Muscle layer of duodenum (tissue), 2 donors: ENCODE measurements around the gene SLC50A1.

Experiments
- H3K27ac ChIP-seq: one replicate; pipeline ENCODE4 v1.7.0; 2013; ENCODE audit warnings: mild to moderate bottlenecking, low read length
- H3K27me3 ChIP-seq: one replicate; pipeline ENCODE4 v1.7.0; 2013; ENCODE audit warnings: low read depth, mild to moderate bottlenecking, control low read depth, low read length
- H3K36me3 ChIP-seq, 2 donors: one replicate each; pipeline ENCODE4 v1.7.0; 2013; ENCODE audit warnings: low read length in 2 of 2, control low read depth in 1 of 2, mild to moderate bottlenecking in 1 of 2; ENCODE audit not compliant: insufficient read depth in 2 of 2, control insufficient read depth in 1 of 2
- H3K4me1 ChIP-seq, 2 donors: one replicate each; pipeline ENCODE4 v1.7.0; 2013; ENCODE audit warnings: low read length in 2 of 2, mild to moderate bottlenecking in 2 of 2, control low read depth in 1 of 2, moderate library complexity in 1 of 2; ENCODE audit not compliant: insufficient read depth in 2 of 2, control insufficient read depth in 1 of 2
- H3K4me3 ChIP-seq, 2 donors: one replicate each; pipeline ENCODE4 v1.7.0; 2013; ENCODE audit warnings: low read length in 2 of 2, low read depth in 1 of 2, mild to moderate bottlenecking in 1 of 2
- H3K9me3 ChIP-seq, 2 donors: one replicate each; pipeline ENCODE4 v1.7.0; 2013; ENCODE audit warnings: low read length in 2 of 2, control low read depth in 1 of 2, mild to moderate bottlenecking in 1 of 2; ENCODE audit not compliant: control insufficient read depth in 1 of 2
- donor health status: healthy.

SLC50A1 gene

GRCh38 chr1:155174324-155175280, 39.0 kb downstream of the SLC50A1 start:
- Histone ChIP-seq H3K36me3 (peaks cover 7 to 15% of the 10 kb centered on the region in 2 donors), H3K9me3 (no peaks in the 10 kb centered on the region), H3K27me3 (peaks cover 11% of the 10 kb centered on the region), H3K4me3 (peak overlapping the region in 1 of 2 donors; percentile 77), H3K27ac (no peak overlapping the region), H3K4me1 (peaks cover 0 to 26% of the 10 kb centered on the region in 2 donors)

GRCh38 chr1:155175281-155175926, 39.8 kb downstream of the SLC50A1 start:
- Histone ChIP-seq H3K27ac (no peak overlapping the region), H3K27me3 (peaks cover 11% of the 10 kb centered on the region), H3K36me3 (peaks cover 2 to 8% of the 10 kb centered on the region in 2 donors), H3K4me3 (no peak overlapping the region), H3K9me3 (no peaks in the 10 kb centered on the region), H3K4me1 (peaks cover 0 to 26% of the 10 kb centered on the region in 2 donors)

GRCh38 chr1:155175927-155176371, 40.3 kb downstream of the SLC50A1 start:
- peaks cover 0 to 26% of the 10 kb centered on the region in 2 donors for H3K4me1 ChIP-seq
- peaks cover 11% of the 10 kb centered on the region for H3K27me3 ChIP-seq
- no peak overlapping the region for H3K27ac ChIP-seq
- no peaks in the 10 kb centered on the region for H3K9me3 ChIP-seq
- no peak overlapping the region for H3K4me3 ChIP-seq
- peaks cover 0 to 3% of the 10 kb centered on the region in 2 donors for H3K36me3 ChIP-seq

- H3K27ac ChIP-seq: no peak overlapping the region
- H3K9me3 ChIP-seq: no peaks in the 10 kb centered on the region
- H3K4me3 ChIP-seq: no peak overlapping the region
- no peaks in the 10 kb centered on the region for H3K36me3 ChIP-seq
- H3K27me3 ChIP-seq: peaks cover 11% of the 10 kb centered on the region
- peaks cover 0 to 25% of the 10 kb centered on the region in 2 donors for H3K4me1 ChIP-seq
These were observed 41.0 kb downstream of the SLC50A1 start for GRCh38 chr1:155176544-155177071.

- H3K4me1 ChIP-seq: peaks cover 0 to 18% of the 10 kb centered on the region in 2 donors
- H3K27me3 ChIP-seq: peaks cover 11% of the 10 kb centered on the region
- H3K4me3 ChIP-seq: no peak overlapping the region
- H3K36me3 ChIP-seq: no peaks in the 10 kb centered on the region
- no peaks in the 10 kb centered on the region for H3K9me3 ChIP-seq
- no peak overlapping the region for H3K27ac ChIP-seq
These were observed 41.7 kb downstream of the SLC50A1 start for GRCh38 chr1:155177192-155177917.

- no peak overlapping the region for H3K4me3 ChIP-seq
- H3K4me1 ChIP-seq: peaks cover 0 to 14% of the 10 kb centered on the region in 2 donors
- no peaks in the 10 kb centered on the region for H3K36me3 ChIP-seq
- H3K27me3 ChIP-seq: peaks cover 11% of the 10 kb centered on the region
- H3K27ac ChIP-seq: no peak overlapping the region
- H3K9me3 ChIP-seq: no peaks in the 10 kb centered on the region
These were observed 42.2 kb downstream of the SLC50A1 start for GRCh38 chr1:155177918-155178281.

- no peak overlapping the region for H3K4me3 ChIP-seq
- no peak overlapping the region for H3K27ac ChIP-seq
- H3K27me3 ChIP-seq: peaks cover 11% of the 10 kb centered on the region
- H3K36me3 ChIP-seq: no peaks in the 10 kb centered on the region
- peaks cover 0 to 11% of the 10 kb centered on the region in 2 donors for H3K4me1 ChIP-seq
- no peaks in the 10 kb centered on the region for H3K9me3 ChIP-seq
These were observed 42.9 kb downstream of the SLC50A1 start for GRCh38 chr1:155178441-155179111.

- H3K27me3 ChIP-seq: peaks cover 6% of the 10 kb centered on the region
- H3K4me1 ChIP-seq: peaks cover 0 to 3% of the 10 kb centered on the region in 2 donors
- H3K36me3 ChIP-seq: no peaks in the 10 kb centered on the region
- H3K9me3 ChIP-seq: no peaks in the 10 kb centered on the region
- no peak overlapping the region for H3K4me3 ChIP-seq
- no peak overlapping the region for H3K27ac ChIP-seq
These were observed 43.7 kb downstream of the SLC50A1 start for GRCh38 chr1:155179112-155180031.

- H3K9me3 ChIP-seq: no peaks in the 10 kb centered on the region
- no peak overlapping the region for H3K27ac ChIP-seq
- no peaks in the 10 kb centered on the region for H3K27me3 ChIP-seq
- H3K36me3 ChIP-seq: no peaks in the 10 kb centered on the region
- no peaks in the 10 kb centered on the region for H3K4me1 ChIP-seq
- no peak overlapping the region for H3K4me3 ChIP-seq
These were observed 45.9 kb downstream of the SLC50A1 start for GRCh38 chr1:155181371-155182051.
